ENCODE data around the gene KRTAP2-4.
"Not testable (repeated sequence)": the region's sequence is repeated elsewhere in the genome, so short reads cannot be mapped to it uniquely, and the experiment has no call there.

Gene KRTAP2-4

GRCh38 chr17:41059276-41060051 is 6.2 kb downstream of the KRTAP2-4 start:
- not testable (repeated sequence) for H3K9me3 Mint-ChIP-seq, H3K4me1 Mint-ChIP-seq, H3K36me3 Mint-ChIP-seq, H3K27ac Mint-ChIP-seq, DNase-seq, H3K4me3 Mint-ChIP-seq
- peaks cover 21% of the 10 kb centered on the region for H3K27me3 Mint-ChIP-seq
- CTCF ChIA-PET, result interaction anchor here (1.0 to 1.1 kb wide), 2 partner anchors 9 to 12 kb away, joined by 3 to 4 read pairs; partner anchors contain the start of gene KRTAP2-1

- Mint-ChIP-seq H3K4me3 (no peak overlapping the region), H3K4me1 (no peaks in the 10 kb centered on the region), H3K9me3 (peaks cover 6% of the 10 kb centered on the region), H3K27me3 (peaks cover 21% of the 10 kb centered on the region), H3K36me3 (no peaks in the 10 kb centered on the region), H3K27ac (no peak overlapping the region)
- DNase-seq, result no peak
- CTCF ChIA-PET, result interaction anchor here (1.0 to 1.1 kb wide), 2 partner anchors 10 to 11 kb away, joined by 3 to 4 read pairs; partner anchors contain the start of gene KRTAP2-1
Measured at GRCh38 chr17:41058741-41059140, 6.9 kb downstream of the KRTAP2-4 start.

GRCh38 chr17:41057547-41057946 is 8.1 kb downstream of the KRTAP2-4 start:
- Mint-ChIP-seq H3K36me3 (no peaks in the 10 kb centered on the region), H3K27ac (no peak overlapping the region), H3K27me3 (peaks cover 21% of the 10 kb centered on the region), H3K4me1 (no peaks in the 10 kb centered on the region), H3K9me3 (peaks cover 6% of the 10 kb centered on the region), H3K4me3 (no peak overlapping the region)
- DNase-seq, result no peak
- CTCF ChIA-PET, result no interaction called here

- DNase-seq, H3K36me3 Mint-ChIP-seq, H3K4me1 Mint-ChIP-seq, H3K27ac Mint-ChIP-seq, H3K9me3 Mint-ChIP-seq, CTCF ChIA-PET, H3K4me3 Mint-ChIP-seq: not testable (repeated sequence)
- H3K27me3 Mint-ChIP-seq, result peaks cover 12% of the 10 kb centered on the region
Measured at GRCh38 chr17:41055130-41055529, 10.5 kb downstream of the KRTAP2-4 start, which contains the start of gene KRTAP2-2. TSS of gene KRTAP2-2 (minus strand) at chr17:41055230. CDS start at chr17:41055211, 19 bp downstream.

- DNase-seq, H3K27ac Mint-ChIP-seq, H3K36me3 Mint-ChIP-seq, H3K4me1 Mint-ChIP-seq, H3K9me3 Mint-ChIP-seq, H3K27me3 Mint-ChIP-seq, CTCF ChIA-PET, H3K4me3 Mint-ChIP-seq: not testable (repeated sequence)
Measured at GRCh38 chr17:41054556-41054955, 11.1 kb downstream of the KRTAP2-4 start.

- CTCF ChIA-PET, result no interaction called here
- DNase-seq, result no peak
- peaks cover 6% of the 10 kb centered on the region for H3K9me3 Mint-ChIP-seq
- H3K36me3 Mint-ChIP-seq, result no peaks in the 10 kb centered on the region
- peaks cover 5% of the 10 kb centered on the region for H3K27me3 Mint-ChIP-seq
- H3K27ac Mint-ChIP-seq, result no peak overlapping the region
- H3K4me1 Mint-ChIP-seq, result no peaks in the 10 kb centered on the region
- H3K4me3 Mint-ChIP-seq, result no peak overlapping the region
Measured at GRCh38 chr17:41054025-41054424, 11.7 kb downstream of the KRTAP2-4 start.

- H3K27me3 Mint-ChIP-seq, result peaks cover 17% of the 10 kb centered on the region
- no peak overlapping the region for H3K4me3 Mint-ChIP-seq
- H3K4me1 Mint-ChIP-seq, result no peaks in the 10 kb centered on the region
- H3K9me3 Mint-ChIP-seq, result peaks cover 4% of the 10 kb centered on the region
- H3K27ac Mint-ChIP-seq, result no peak overlapping the region
- CTCF ChIA-PET, result no interaction called here
- DNase-seq, result no peak
- no peaks in the 10 kb centered on the region for H3K36me3 Mint-ChIP-seq
Measured at GRCh38 chr17:41052566-41052965, 13.1 kb downstream of the KRTAP2-4 start.

- Mint-ChIP-seq H3K27ac (no peak overlapping the region), H3K4me3 (no peak overlapping the region), H3K36me3 (no peaks in the 10 kb centered on the region), H3K4me1 (no peaks in the 10 kb centered on the region), H3K27me3 (peaks cover 36% of the 10 kb centered on the region), H3K9me3 (no peaks in the 10 kb centered on the region)
- CTCF ChIA-PET, result no interaction called here
- DNase-seq, result no peak
Measured at GRCh38 chr17:41049110-41049509, 16.6 kb downstream of the KRTAP2-4 start.

- H3K4me3 Mint-ChIP-seq, result no peak overlapping the region
- CTCF ChIA-PET, result no interaction called here
Measured at GRCh38 chr17:41048441-41048840, 17.2 kb downstream of the KRTAP2-4 start.

GRCh38 chr17:41046735-41047465 is 18.8 kb downstream of the KRTAP2-4 start, which contains the start of gene KRTAP2-1:
TSS of gene KRTAP2-1 (minus strand) at chr17:41047316. CDS start at chr17:41047267, 49 bp downstream.
- H3K27me3 Mint-ChIP-seq, result peaks cover 36% of the 10 kb centered on the region
- not testable (repeated sequence) for H3K27ac Mint-ChIP-seq, H3K4me1 Mint-ChIP-seq, DNase-seq, H3K9me3 Mint-ChIP-seq, H3K36me3 Mint-ChIP-seq, H3K4me3 Mint-ChIP-seq
- CTCF ChIA-PET, result interaction anchor here (1.0 kb wide), 1 partner anchor 12 kb away, joined by 4 read pairs; no protein-coding TSS in a partner anchor

More at GRCh38 chr17:41048441-41048840, 17.2 kb downstream of the KRTAP2-4 start:
- Mint-ChIP-seq H3K36me3 (no peaks in the 10 kb centered on the region), H3K9me3 (no peaks in the 10 kb centered on the region), H3K27me3 (peaks cover 36% of the 10 kb centered on the region), H3K27ac (no peak overlapping the region), H3K4me1 (no peaks in the 10 kb centered on the region)
- DNase-seq, result no peak

GRCh38 chr17:41042953-41043352 is 22.7 kb downstream of the KRTAP2-4 start:
- no peak overlapping the region for H3K27ac Mint-ChIP-seq
- H3K4me3 Mint-ChIP-seq, result no peak overlapping the region
- H3K9me3 Mint-ChIP-seq, result no peaks in the 10 kb centered on the region
- no peaks in the 10 kb centered on the region for H3K36me3 Mint-ChIP-seq
- DNase-seq, result no peak
- no peaks in the 10 kb centered on the region for H3K4me1 Mint-ChIP-seq
- peaks cover 30% of the 10 kb centered on the region for H3K27me3 Mint-ChIP-seq
- CTCF ChIA-PET, result no interaction called here

- DNase-seq, H3K27ac Mint-ChIP-seq, CTCF ChIA-PET, H3K4me1 Mint-ChIP-seq, H3K9me3 Mint-ChIP-seq, H3K4me3 Mint-ChIP-seq, H3K36me3 Mint-ChIP-seq: not testable (repeated sequence)
- H3K27me3 Mint-ChIP-seq, result peaks cover 14% of the 10 kb centered on the region
Measured at GRCh38 chr17:41040783-41041571, 24.7 kb downstream of the KRTAP2-4 start, which contains the start of gene KRTAP1-1. TSS of gene KRTAP1-1 (minus strand) at chr17:41041450. CDS start at chr17:41041397, 53 bp downstream.

- Mint-ChIP-seq H3K27me3 (peaks cover 15% of the 10 kb centered on the region), H3K4me1 (no peaks in the 10 kb centered on the region), H3K4me3 (no peak overlapping the region), H3K9me3 (no peaks in the 10 kb centered on the region), H3K36me3 (no peaks in the 10 kb centered on the region), H3K27ac (no peak overlapping the region)
- CTCF ChIA-PET, result no interaction called here
- DNase-seq, result no peak
Measured at GRCh38 chr17:41037853-41038350, 27.8 kb downstream of the KRTAP2-4 start.

Measured in activated naive CD4-positive, alpha-beta T cell treated with anti-CD3 and anti-CD28 coated beads, Interleukin-2, amount 10 ng/mL, durations not matched to agents 7 days and 5 days (primary cell).